Fibroblast of lung (primary cell): ENCODE data around the gene MALAT1.

ENCODE experiments used
- EZH2 ChIP-seq: IDR thresholded peaks from 2 replicates; pipeline ENCODE4 v1.5.1; 2012; ENCODE audit warnings: low read length, control low read depth, mild to moderate bottlenecking; ENCODE audit errors: missing control alignments
- TF ChIP-seq, protein P1 (sequence below), 2 donors: IDR thresholded peaks in 1 of 2; conservative IDR thresholded peaks in 1 of 2; 1 replicate in 1 of 2; 2 replicates in 1 of 2; pipeline ENCODE4 v1.5.1; 2011 to 2012; ENCODE audit warnings: low read length in 2 of 2, control low read depth in 1 of 2, inconsistent platforms in 1 of 2, low read depth in 1 of 2, mild to moderate bottlenecking in 1 of 2

DNA sequence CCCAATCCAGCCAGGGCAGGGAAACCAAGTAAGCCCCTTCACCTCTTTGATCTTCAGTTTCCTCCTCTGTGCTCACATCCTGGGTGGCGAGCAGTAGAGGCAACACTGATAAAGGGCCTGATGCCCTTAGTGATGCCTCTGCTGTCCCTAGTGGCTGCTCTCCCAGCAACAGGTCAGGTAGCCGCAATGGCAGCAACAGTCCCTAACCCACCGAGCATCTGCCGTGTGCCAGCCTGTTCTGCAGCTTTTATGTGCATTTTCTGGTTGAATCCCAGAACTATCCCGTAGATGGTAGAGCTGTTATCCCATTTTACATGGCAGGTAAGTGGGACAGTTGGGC, 31.3 kb downstream of the MALAT1 start:
- TF ChIP-seq, protein P1, sequence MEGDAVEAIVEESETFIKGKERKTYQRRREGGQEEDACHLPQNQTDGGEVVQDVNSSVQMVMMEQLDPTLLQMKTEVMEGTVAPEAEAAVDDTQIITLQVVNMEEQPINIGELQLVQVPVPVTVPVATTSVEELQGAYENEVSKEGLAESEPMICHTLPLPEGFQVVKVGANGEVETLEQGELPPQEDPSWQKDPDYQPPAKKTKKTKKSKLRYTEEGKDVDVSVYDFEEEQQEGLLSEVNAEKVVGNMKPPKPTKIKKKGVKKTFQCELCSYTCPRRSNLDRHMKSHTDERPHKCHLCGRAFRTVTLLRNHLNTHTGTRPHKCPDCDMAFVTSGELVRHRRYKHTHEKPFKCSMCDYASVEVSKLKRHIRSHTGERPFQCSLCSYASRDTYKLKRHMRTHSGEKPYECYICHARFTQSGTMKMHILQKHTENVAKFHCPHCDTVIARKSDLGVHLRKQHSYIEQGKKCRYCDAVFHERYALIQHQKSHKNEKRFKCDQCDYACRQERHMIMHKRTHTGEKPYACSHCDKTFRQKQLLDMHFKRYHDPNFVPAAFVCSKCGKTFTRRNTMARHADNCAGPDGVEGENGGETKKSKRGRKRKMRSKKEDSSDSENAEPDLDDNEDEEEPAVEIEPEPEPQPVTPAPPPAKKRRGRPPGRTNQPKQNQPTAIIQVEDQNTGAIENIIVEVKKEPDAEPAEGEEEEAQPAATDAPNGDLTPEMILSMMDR (conservative IDR thresholded peaks at IDR 0.05 in 1 of 2, IDR thresholded peaks at IDR 0.05 in 1 of 2; ENCODE audit: low read depth in 1 of 2, low read length in 2 of 2): peak in 1 of 2 donors; percentile 28
- TF ChIP-seq EZH2: no peak
